GM12878 (cell line): ENCODE results near the gene DYNLT5. TPM values are rescaled to one million over a fixed set of nuclear protein-coding genes. Genes with fewer than 3 reads are reported as not detected.

ENCODE experiments used
- ATAC-seq: fragments of 200-7000 bp; cut with Tn5 transposase; 3 replicates; pipeline ENCODE4 v1.9.1; 2020; ENCODE audit warnings: mild to moderate bottlenecking, moderate library complexity
- BruUV-seq: library from RNA; stranded (reverse); fragments of 400-500 nt; replicated peaks from 2 replicates; lab custom pipeline; 2021; lab: Mats Ljungman, UMichigan
- CTCF ChIA-PET: fragments of 300-600 bp; sonication (Branson Sonifier 250); formaldehyde crosslinking; extraction: SDS; loops from one replicate; lab custom pipeline; 2021; ENCODE audit warnings: inconsistent platforms; lab: Yijun Ruan, JAX
- POLR2A ChIA-PET: fragments of 350-600 bp; formaldehyde crosslinking; extraction: SDS; loops from one replicate; lab custom pipeline; 2021; ENCODE audit warnings: inconsistent platforms; lab: Charles Lee
- RAD21 ChIA-PET: fragments of 300-600 bp; sonication (Branson Sonifier 250); formaldehyde crosslinking; loops from one replicate; lab custom pipeline; 2023; ENCODE audit warnings: antibody characterized with exemption; ENCODE audit not compliant: unreplicated experiment; lab: Charles Lee
- SMC1A ChIA-PET: fragments of 300-600 bp; sonication (Branson Sonifier 250); formaldehyde crosslinking; loops from one replicate; lab custom pipeline; 2023; ENCODE audit not compliant: unreplicated experiment, uncharacterized antibody; lab: Charles Lee
- DNase-seq: peaks from one replicate; pipeline ENCODE4 v3.0.0-alpha.2; 2011; ENCODE audit warnings: low read depth, low spot score
- FAIRE-seq: peaks from 3 replicates; lab custom pipeline; 2011; peaks lifted over from hg19 to GRCh38; lab: Jason Lieb, UNC
- H2AFZ ChIP-seq: 2 replicates; pipeline ENCODE4 v1.6.0; 2011; ENCODE audit warnings: low read depth, low read length, control low read depth; ENCODE audit not compliant: control insufficient read depth
- H3K27ac ChIP-seq: 2 replicates; pipeline ENCODE4 v1.5.1; 2011; ENCODE audit warnings: control low read depth; ENCODE audit not compliant: control insufficient read depth, insufficient read depth
- H3K27me3 ChIP-seq, 2 experiments: replicated peaks in 1 of 2; 2 replicates each; pipeline versions ENCODE4 v1.6.0 to v1.6.1; 2011; ENCODE audit warnings: low read length in 1 of 2; ENCODE audit not compliant: control insufficient read depth in 2 of 2, insufficient read depth in 2 of 2
- H3K36me3 ChIP-seq, 2 experiments: 2 replicates each; pipeline ENCODE4 v1.5.1; 2011; ENCODE audit warnings: low read length in 1 of 2; ENCODE audit not compliant: control insufficient read depth in 2 of 2, insufficient read depth in 2 of 2
- H3K4me1 ChIP-seq: 2 replicates; pipeline ENCODE4 v1.6.1; 2011; ENCODE audit warnings: mild to moderate bottlenecking, low read length, moderate library complexity, mixed read lengths; ENCODE audit not compliant: control insufficient read depth, insufficient read depth
- H3K4me2 ChIP-seq: 2 replicates; pipeline ENCODE4 v1.6.0; 2011; ENCODE audit warnings: control low read depth; ENCODE audit not compliant: control insufficient read depth, insufficient read depth
- H3K4me3 ChIP-seq: fragments of 200-600 bp; sonication (generic); 2 replicates; pipeline ENCODE4 v1.5.1; 2016
- H3K79me2 ChIP-seq: 2 replicates; pipeline ENCODE4 v1.6.0; 2011; ENCODE audit warnings: low read length; ENCODE audit not compliant: control insufficient read depth, insufficient read depth
- H3K9ac ChIP-seq: 2 replicates; pipeline ENCODE4 v1.8.0; 2011; ENCODE audit warnings: low read length, control low read depth, mixed read lengths; ENCODE audit not compliant: control insufficient read depth, insufficient read depth
- H3K9me3 ChIP-seq: replicated peaks from 3 replicates; pipeline ENCODE4 v1.5.1; 2011; ENCODE audit warnings: mild to moderate bottlenecking, low read length; ENCODE audit not compliant: control insufficient read depth, insufficient read depth
- H4K20me1 ChIP-seq: 2 replicates; pipeline ENCODE4 v1.6.0; 2011; ENCODE audit not compliant: control insufficient read depth, insufficient read depth
- ATF2 ChIP-seq: IDR thresholded peaks from 2 replicates; pipeline ENCODE4 v1.6.1; 2012; ENCODE audit warnings: low read length, inconsistent platforms
- BCLAF1 ChIP-seq: fragments of 450-650 bp; IDR thresholded peaks from 2 replicates; pipeline ENCODE4 v1.6.1; 2017; ENCODE audit warnings: antibody characterized with exemption, mild to moderate bottlenecking, moderate library complexity
- EP300 ChIP-seq, 2 experiments: fragments of 150-350 bp in 1 of 2; IDR thresholded peaks; 2 replicates each; pipeline ENCODE4 v1.6.1; 2011 to 2012; ENCODE audit warnings: low read depth in 2 of 2, low read length in 2 of 2, borderline replicate concordance in 1 of 2, improper control_type of control experiment in 1 of 2, inconsistent platforms in 1 of 2; ENCODE audit not compliant: control insufficient read depth in 1 of 2
- KAT2A ChIP-seq: conservative IDR thresholded peaks from 2 replicates; pipeline ENCODE4 v1.6.1; 2011; ENCODE audit warnings: low read depth, low read length; ENCODE audit not compliant: control insufficient read depth
- PBX3 ChIP-seq: IDR thresholded peaks from 2 replicates; pipeline ENCODE4 v1.6.1; 2011; ENCODE audit warnings: mild to moderate bottlenecking, low read depth, low read length, moderate library complexity; ENCODE audit not compliant: insufficient replicate concordance
- WGBS: methylation state at CpG from one replicate; pipeline ENCODE4 v1.1.6; 2016; ENCODE audit warnings: low lambda C conversion rate; ENCODE audit not compliant: insufficient replicate concordance, insufficient coverage; ENCODE audit errors: missing lambda C conversion rate; 5-methylcytosine and 5-hydroxymethylcytosine counted together
- in situ Hi-C: fragments of 300-500 bp; cut with MboI; formaldehyde crosslinking; loops from 9 replicates; pipeline ENCODE4 v1.14.3; 2018; ENCODE audit warnings: mixed read lengths
- intact Hi-C: fragments of 100-400 bp; cut with micrococcal nuclease; formaldehyde crosslinking; loops from one replicate; pipeline ENCODE4 v1.14.2; 2022; ENCODE audit not compliant: unreplicated experiment
- polyA plus RNA-seq, 11 experiments: library from polyadenylated mRNA; depleted of rRNA in 4 of 11; unstranded in 6 of 11; stranded (reverse) in 5 of 11; fragments of >200 nt; fragmentation: Nextera tagmentation in 4 of 11; fragmentation: Illumina TruSeq in 1 of 11; extraction: Ambion mirVana in 4 of 11; extraction: Trizol in 1 of 11; gene quantifications; 1 replicate in 1 of 11; 2 replicates in 10 of 11; pipeline versions ENCODE4 v1.2.1 to v1.2.3, GENCODE V29; 2011 to 2016; ENCODE audit warnings: inconsistent platforms in 2 of 11, missing spikeins in 2 of 11, low read depth in 1 of 11
- total RNA-seq, 4 experiments: library from RNA; depleted of rRNA in 3 of 4; stranded (reverse); fragments of >200 nt in 3 of 4; fragmentation: Illumina TruSeq in 1 of 4; extraction: Trizol in 1 of 4; gene quantifications; 2 replicates each; pipeline versions ENCODE4 v1.2.1 to v1.2.3, GENCODE V29; 2013 to 2021
- TF ChIP-seq, protein P1 (sequence below): fragments of 450-650 bp; IDR thresholded peaks from 2 replicates; pipeline ENCODE4 v1.6.1; 2014; ENCODE audit warnings: mild to moderate bottlenecking
- TF ChIP-seq, protein P2 (sequence below): fragments of 450-650 bp; formaldehyde crosslinking; IDR thresholded peaks from 2 replicates; pipeline ENCODE4 v1.5.0; 2022; ENCODE audit warnings: mild to moderate bottlenecking, missing genetic modification characterization
- TF ChIP-seq, protein P3 (sequence below): IDR thresholded peaks from 2 replicates; pipeline ENCODE4 v1.6.1; 2012; ENCODE audit warnings: low read depth, low read length, improper control_type of control experiment
- TF ChIP-seq, protein P4 (sequence below): IDR thresholded peaks from 2 replicates; pipeline ENCODE4 v1.6.1; 2012; ENCODE audit warnings: low read depth, low read length, improper control_type of control experiment

Gene DYNLT5
- total and polyA plus RNA-seq, 10 of the 15 experiments (the other 5 are each of a cell fraction or from before 2014, with no cell fraction given), result not detected

GRCh38 chr1:66773227-66773626 lies 21.0 kb downstream of the DYNLT5 start (continued):
- TF ChIP-seq, protein P1, sequence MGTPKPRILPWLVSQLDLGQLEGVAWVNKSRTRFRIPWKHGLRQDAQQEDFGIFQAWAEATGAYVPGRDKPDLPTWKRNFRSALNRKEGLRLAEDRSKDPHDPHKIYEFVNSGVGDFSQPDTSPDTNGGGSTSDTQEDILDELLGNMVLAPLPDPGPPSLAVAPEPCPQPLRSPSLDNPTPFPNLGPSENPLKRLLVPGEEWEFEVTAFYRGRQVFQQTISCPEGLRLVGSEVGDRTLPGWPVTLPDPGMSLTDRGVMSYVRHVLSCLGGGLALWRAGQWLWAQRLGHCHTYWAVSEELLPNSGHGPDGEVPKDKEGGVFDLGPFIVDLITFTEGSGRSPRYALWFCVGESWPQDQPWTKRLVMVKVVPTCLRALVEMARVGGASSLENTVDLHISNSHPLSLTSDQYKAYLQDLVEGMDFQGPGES, result no peak
- no peak for TF ChIP-seq BCLAF1
- TF ChIP-seq, protein P2, sequence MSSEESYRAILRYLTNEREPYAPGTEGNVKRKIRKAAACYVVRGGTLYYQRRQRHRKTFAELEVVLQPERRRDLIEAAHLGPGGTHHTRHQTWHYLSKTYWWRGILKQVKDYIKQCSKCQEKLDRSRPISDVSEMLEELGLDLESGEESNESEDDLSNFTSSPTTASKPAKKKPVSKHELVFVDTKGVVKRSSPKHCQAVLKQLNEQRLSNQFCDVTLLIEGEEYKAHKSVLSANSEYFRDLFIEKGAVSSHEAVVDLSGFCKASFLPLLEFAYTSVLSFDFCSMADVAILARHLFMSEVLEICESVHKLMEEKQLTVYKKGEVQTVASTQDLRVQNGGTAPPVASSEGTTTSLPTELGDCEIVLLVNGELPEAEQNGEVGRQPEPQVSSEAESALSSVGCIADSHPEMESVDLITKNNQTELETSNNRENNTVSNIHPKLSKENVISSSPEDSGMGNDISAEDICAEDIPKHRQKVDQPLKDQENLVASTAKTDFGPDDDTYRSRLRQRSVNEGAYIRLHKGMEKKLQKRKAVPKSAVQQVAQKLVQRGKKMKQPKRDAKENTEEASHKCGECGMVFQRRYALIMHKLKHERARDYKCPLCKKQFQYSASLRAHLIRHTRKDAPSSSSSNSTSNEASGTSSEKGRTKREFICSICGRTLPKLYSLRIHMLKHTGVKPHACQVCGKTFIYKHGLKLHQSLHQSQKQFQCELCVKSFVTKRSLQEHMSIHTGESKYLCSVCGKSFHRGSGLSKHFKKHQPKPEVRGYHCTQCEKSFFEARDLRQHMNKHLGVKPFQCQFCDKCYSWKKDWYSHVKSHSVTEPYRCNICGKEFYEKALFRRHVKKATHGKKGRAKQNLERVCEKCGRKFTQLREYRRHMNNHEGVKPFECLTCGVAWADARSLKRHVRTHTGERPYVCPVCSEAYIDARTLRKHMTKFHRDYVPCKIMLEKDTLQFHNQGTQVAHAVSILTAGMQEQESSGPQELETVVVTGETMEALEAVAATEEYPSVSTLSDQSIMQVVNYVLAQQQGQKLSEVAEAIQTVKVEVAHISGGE, result no peak

- no peaks in the 10 kb centered on the region for H3K36me3 ChIP-seq
- H3K9me3 ChIP-seq, result no peaks in the 10 kb centered on the region
- no peak overlapping the region for H3K4me3 ChIP-seq
- ChIA-PET CTCF (interaction anchor here (1.9 kb wide), 1 partner anchor 9 kb away, joined by 6 read pairs; no protein-coding TSS in a partner anchor), POLR2A (no interaction called here), SMC1A (no interaction called here), RAD21 (no interaction called here)
- no peaks in the 10 kb centered on the region for H3K4me1 ChIP-seq
- no peak overlapping the region for H3K9ac ChIP-seq
- intact Hi-C loops (no loop called here), in situ Hi-C loops (loop anchor here (25.0 kb wide), 1 partner anchor 713 kb away; no protein-coding TSS in a partner anchor)
- no peak overlapping the region for H3K27ac ChIP-seq
- ATAC-seq, result no peak
- DNase-seq, result no peak
- no peak for FAIRE-seq
- no peaks in the 10 kb centered on the region for H3K79me2 ChIP-seq
- H3K27me3 ChIP-seq, result no peaks in the 10 kb centered on the region; a peak in 1 of 4 replicates
- BruUV-seq, result no TSS peak
- H2AFZ ChIP-seq, result no peak overlapping the region
- WGBS, result 0% methylated on average over 2 of the region's 2 CpGs
- no peak overlapping the region for H3K4me2 ChIP-seq
- H4K20me1 ChIP-seq, result no peaks in the 10 kb centered on the region
- TF ChIP-seq, protein P3, sequence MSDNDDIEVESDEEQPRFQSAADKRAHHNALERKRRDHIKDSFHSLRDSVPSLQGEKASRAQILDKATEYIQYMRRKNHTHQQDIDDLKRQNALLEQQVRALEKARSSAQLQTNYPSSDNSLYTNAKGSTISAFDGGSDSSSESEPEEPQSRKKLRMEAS, result no peak
- TF ChIP-seq KAT2A (no peak), ATF2 (no peak), PBX3 (no peak), EP300 (IDR thresholded peaks at IDR 0.05; ENCODE audit: borderline replicate concordance in 1 of 2, control insufficient read depth in 1 of 2, low read depth in 2 of 2, low read length in 2 of 2) (no peak)
- TF ChIP-seq, protein P4, sequence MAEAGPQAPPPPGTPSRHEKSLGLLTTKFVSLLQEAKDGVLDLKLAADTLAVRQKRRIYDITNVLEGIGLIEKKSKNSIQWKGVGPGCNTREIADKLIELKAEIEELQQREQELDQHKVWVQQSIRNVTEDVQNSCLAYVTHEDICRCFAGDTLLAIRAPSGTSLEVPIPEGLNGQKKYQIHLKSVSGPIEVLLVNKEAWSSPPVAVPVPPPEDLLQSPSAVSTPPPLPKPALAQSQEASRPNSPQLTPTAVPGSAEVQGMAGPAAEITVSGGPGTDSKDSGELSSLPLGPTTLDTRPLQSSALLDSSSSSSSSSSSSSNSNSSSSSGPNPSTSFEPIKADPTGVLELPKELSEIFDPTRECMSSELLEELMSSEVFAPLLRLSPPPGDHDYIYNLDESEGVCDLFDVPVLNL, result no peak
Observed at GRCh38 chr1:66774438-66774837, 22.2 kb downstream of the DYNLT5 start.
